Lower leg skin (tissue), 4 donors: Measurements from ENCODE around the gene SMOC1. TPM values are rescaled to one million over a fixed set of nuclear protein-coding genes. Genes with fewer than 3 reads are reported as not detected.

ENCODE experiments used
- DNase-seq, 2 donors: peaks; one replicate each; pipeline ENCODE4 v3.0.0-alpha.2; 2019; ENCODE audit warnings: low spot score in 2 of 2
- H3K4me3 ChIP-seq: fragments of 200-600 bp; sonication (generic); 2 replicates; pipeline ENCODE4 v1.5.1; 2017; ENCODE audit warnings: mild to moderate bottlenecking, low read depth; ENCODE audit not compliant: poor library complexity, severe bottlenecking
- POLR2A ChIP-seq, 2 donors: fragments of 450-650 bp; IDR thresholded peaks; one replicate each; pipeline ENCODE4 v1.6.1; 2016 to 2017; ENCODE audit warnings: antibody characterized with exemption in 2 of 2, mild to moderate bottlenecking in 1 of 2, moderate library complexity in 1 of 2
- WGBS, 2 donors: methylation state at CpG; one replicate each; pipeline ENCODE4 v1.1.5; 2018; 5-methylcytosine and 5-hydroxymethylcytosine counted together
- intact Hi-C: fragments of 100-400 bp; cut with DNase I; formaldehyde crosslinking; loops from one replicate; pipeline ENCODE4 v1.15.0; 2023; ENCODE audit warnings: low total_unique reads
- total RNA-seq, 4 donors: library from RNA; depleted of rRNA; stranded (reverse); fragments of >200 nt; gene quantifications; one replicate each; pipeline ENCODE4 v1.1.0, GENCODE V29; 2016
- TF ChIP-seq, protein P1 (sequence below), 3 donors: fragments of 450-650 bp; IDR thresholded peaks; one replicate each; pipeline ENCODE4 v1.5.1; 2016; ENCODE audit warnings: antibody characterized with exemption in 3 of 3, mild to moderate bottlenecking in 3 of 3, moderate library complexity in 2 of 3

SMOC1 gene
- total RNA-seq, 4 donors from 2014 or later = 1.1 to 5.4 (median 1.9) TPM

DNA sequence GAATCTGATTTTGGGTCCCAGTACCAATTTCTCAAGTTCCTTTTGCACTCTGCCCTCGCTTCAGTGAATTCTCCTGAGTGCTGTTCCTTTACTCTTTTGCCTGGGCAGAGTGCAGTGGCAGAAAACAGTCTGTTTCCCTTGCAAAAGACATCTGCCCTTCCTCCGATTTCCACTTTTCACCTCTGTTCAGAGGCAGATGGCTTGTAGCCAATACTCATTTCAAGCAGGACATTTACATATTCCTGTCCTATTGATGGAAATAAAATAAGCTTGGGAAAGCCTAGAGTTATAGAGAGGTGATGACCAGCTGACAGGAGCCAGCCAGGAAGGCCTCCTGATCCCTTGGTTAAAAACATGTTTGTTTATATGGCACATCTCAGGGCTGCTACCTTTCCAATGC lies 198.5 kb downstream of the SMOC1 start:
- intact Hi-C loops = no loop called here
- 59 to 66% methylated on average over 2 of the region's 2 CpGs for WGBS, 2 donors
- TF ChIP-seq POLR2A (IDR thresholded peaks at IDR 0.05) = no peak
- TF ChIP-seq, protein P1, sequence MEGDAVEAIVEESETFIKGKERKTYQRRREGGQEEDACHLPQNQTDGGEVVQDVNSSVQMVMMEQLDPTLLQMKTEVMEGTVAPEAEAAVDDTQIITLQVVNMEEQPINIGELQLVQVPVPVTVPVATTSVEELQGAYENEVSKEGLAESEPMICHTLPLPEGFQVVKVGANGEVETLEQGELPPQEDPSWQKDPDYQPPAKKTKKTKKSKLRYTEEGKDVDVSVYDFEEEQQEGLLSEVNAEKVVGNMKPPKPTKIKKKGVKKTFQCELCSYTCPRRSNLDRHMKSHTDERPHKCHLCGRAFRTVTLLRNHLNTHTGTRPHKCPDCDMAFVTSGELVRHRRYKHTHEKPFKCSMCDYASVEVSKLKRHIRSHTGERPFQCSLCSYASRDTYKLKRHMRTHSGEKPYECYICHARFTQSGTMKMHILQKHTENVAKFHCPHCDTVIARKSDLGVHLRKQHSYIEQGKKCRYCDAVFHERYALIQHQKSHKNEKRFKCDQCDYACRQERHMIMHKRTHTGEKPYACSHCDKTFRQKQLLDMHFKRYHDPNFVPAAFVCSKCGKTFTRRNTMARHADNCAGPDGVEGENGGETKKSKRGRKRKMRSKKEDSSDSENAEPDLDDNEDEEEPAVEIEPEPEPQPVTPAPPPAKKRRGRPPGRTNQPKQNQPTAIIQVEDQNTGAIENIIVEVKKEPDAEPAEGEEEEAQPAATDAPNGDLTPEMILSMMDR (IDR thresholded peaks at IDR 0.05) = no peak
- H3K4me3 ChIP-seq = no peak overlapping the region
- DNase-seq = no peak

DNA sequence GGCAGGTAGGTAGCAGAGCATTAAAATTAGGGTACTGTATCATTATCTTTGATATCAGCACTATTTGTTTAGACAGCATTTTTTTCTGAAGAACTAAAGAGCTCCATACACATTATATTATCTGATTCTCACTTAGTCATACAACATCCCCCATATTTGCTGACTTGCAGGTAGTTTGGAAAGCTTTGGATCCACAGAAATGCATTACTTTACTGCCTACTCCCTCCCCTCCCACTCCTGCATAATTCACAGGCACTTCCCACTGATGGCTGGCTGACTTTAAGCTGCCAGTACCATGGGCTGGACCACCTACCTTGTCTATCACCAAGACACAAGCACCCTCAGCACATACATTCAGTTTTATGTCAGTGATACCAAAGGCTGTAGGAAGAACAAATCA lies 199.1 kb downstream of the SMOC1 start:
- DNase-seq = no peak
- H3K4me3 ChIP-seq = no peak overlapping the region
- TF ChIP-seq, protein P1 (IDR thresholded peaks at IDR 0.05) = no peak
- no peak for TF ChIP-seq POLR2A (IDR thresholded peaks at IDR 0.05)
- intact Hi-C loops = no loop called here

DNA sequence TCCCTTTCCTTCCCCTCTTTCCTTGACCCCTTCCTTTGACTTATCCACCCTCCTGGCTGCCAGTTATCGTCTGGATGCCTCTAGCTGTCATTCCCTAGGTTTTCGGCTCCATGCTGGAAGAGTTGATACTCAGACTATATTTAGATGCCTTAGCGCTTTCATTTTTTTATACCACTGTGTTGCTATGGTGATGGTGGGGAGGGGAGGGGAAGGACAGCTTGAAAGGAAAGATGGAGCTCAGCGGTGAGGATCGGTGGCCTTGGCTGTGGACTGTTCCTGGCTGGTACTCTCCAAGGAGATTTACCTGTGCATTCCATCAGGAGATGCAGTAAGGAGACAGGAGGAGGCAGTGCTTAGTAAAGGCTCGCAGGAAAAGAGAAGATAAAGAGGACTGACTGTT lies 200.9 kb downstream of the SMOC1 start:
- TF ChIP-seq, protein P1 (IDR thresholded peaks at IDR 0.05) = no peak
- TF ChIP-seq POLR2A (IDR thresholded peaks at IDR 0.05) = no peak
- DNase-seq = no peak
- intact Hi-C loops = no loop called here
- H3K4me3 ChIP-seq = no peak overlapping the region
- WGBS, 2 donors = 83 to 87% methylated on average over 6 of the region's 6 CpGs

Other genes with a start within 250 kb of the SMOC1 start
- gene SRSF5, start 112.3 kb upstream of the SMOC1 start, total RNA-seq = 100 to 1,000 TPM; 297 to 612 (median 380) TPM
- gene SLC10A1, start 82.2 kb upstream of the SMOC1 start, total RNA-seq = not detected